Activated naive CD4-positive, alpha-beta T cell treated with anti-CD3 and anti-CD28 coated beads for 36 hours (primary cell): ENCODE results near the gene CHCT1. TPM values are rescaled to one million over a fixed set of nuclear protein-coding genes. Genes with fewer than 3 reads are reported as not detected.

Source experiments
- CTCF ChIA-PET: fragments of 350-600 bp; sonication (Branson Sonifier 250); formaldehyde crosslinking; loops from one replicate; lab custom pipeline; 2021; ENCODE audit warnings: antibody characterized with exemption; lab: Charles Lee
- DNase-seq: peaks from one replicate; pipeline ENCODE4 v3.0.0-alpha.2; 2020
- H3K27ac Mint-ChIP-seq: one replicate; pipeline ENCODE4 v1.8.0; 2021; ENCODE audit warnings: mild to moderate bottlenecking, mixed read lengths
- H3K27me3 Mint-ChIP-seq: one replicate; pipeline ENCODE4 v1.8.0; 2021; ENCODE audit warnings: low read depth, mixed read lengths
- H3K36me3 Mint-ChIP-seq: one replicate; pipeline ENCODE4 v1.8.0; 2021; ENCODE audit warnings: low read depth, mixed read lengths
- H3K4me1 Mint-ChIP-seq: one replicate; pipeline ENCODE4 v1.8.0; 2021; ENCODE audit warnings: low read depth, mixed read lengths
- H3K4me3 Mint-ChIP-seq: one replicate; pipeline ENCODE4 v1.8.0; 2021; ENCODE audit warnings: mild to moderate bottlenecking, moderate library complexity, mixed read lengths
- H3K9me3 Mint-ChIP-seq: one replicate; pipeline ENCODE4 v1.8.0; 2021; ENCODE audit warnings: mixed read lengths
- intact Hi-C: fragments of 100-400 bp; cut with micrococcal nuclease; formaldehyde crosslinking; loops from one replicate; pipeline ENCODE4 v1.15.1; 2023
- total RNA-seq, 2 experiments: library from RNA; stranded (reverse); gene quantifications; one replicate each; pipeline ENCODE4 v1.2.3, GENCODE V29; 2021

CHCT1 gene
- total RNA-seq, 2 experiments from 2014 or later: 0.25 to 0.43 TPM

DNA sequence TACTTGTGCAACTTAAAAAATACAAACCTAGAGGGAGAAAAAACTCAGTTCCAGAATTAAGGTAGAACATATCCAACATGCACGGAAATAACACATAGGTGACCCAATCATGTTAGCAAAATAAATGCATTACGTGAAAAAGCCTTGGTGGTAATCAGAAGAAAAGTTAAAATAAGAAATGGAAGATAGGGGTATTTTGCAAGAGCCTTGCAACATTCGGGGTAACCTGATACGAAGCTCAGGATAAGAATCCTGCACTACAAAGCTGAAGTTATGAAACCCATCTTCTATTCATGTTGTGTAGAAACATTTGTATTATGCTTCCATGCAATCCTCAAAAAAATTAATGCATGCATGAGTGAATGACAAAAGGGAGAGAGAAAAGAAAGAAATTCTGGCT lies 33.1 kb downstream of the CHCT1 start:
- Mint-ChIP-seq H3K4me3 (no peak overlapping the region), H3K27ac (no peak overlapping the region), H3K36me3 (peaks cover 15% of the 10 kb centered on the region), H3K4me1 (peaks cover 2% of the 10 kb centered on the region), H3K9me3 (no peaks in the 10 kb centered on the region), H3K27me3 (no peaks in the 10 kb centered on the region)
- DNase-seq: no peak
- intact Hi-C loops: no loop called here
- CTCF ChIA-PET: interaction anchor here (0.8 kb wide), 1 partner anchor 39 kb away, joined by 3 read pairs; no protein-coding TSS in a partner anchor

DNA sequence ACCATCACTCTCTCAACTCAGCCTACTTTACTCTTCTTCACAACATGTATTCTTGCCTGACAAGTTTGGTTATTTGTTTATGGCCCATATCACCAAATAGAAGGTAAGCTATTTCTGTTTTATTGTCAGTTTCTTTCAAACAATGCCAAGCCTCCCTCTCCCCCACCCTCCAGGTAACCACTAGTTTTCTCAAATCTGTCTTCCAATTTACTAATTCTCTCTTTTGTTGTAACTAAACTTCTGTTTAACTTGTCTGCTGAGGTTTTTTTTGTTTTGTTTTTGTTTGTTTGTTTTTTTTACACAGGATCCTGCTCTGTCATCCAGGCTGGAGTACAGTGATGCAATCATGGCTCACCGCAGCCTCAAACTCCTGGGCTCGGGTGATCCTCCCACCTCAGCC lies 34.9 kb downstream of the CHCT1 start:
- CTCF ChIA-PET: no interaction called here
- Mint-ChIP-seq H3K27me3 (no peaks in the 10 kb centered on the region), H3K4me1 (peaks cover 2% of the 10 kb centered on the region), H3K9me3 (no peaks in the 10 kb centered on the region), H3K27ac (no peak overlapping the region), H3K4me3 (no peak overlapping the region), H3K36me3 (peaks cover 19% of the 10 kb centered on the region)
- intact Hi-C loops: no loop called here
- no peak for DNase-seq

DNA sequence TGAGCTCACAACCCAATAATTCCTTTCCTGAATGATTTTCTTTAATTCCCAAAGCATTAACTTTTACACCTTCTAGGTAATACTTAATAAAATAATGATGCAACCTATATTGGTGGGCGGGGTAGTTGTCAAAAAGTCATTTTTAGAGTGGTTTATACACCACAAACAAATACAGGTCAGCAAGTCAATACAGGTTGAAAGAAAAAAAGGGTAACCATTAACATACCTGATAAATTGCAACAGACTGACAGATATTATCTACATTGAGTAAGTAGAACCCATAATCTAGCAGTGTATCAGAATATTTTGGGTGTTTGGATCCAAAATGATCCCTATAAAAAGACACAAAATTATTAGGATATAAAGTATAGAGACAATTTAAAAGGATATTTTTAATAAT lies 39.3 kb downstream of the CHCT1 start:
- H3K36me3 Mint-ChIP-seq: peaks cover 15% of the 10 kb centered on the region

DNA sequence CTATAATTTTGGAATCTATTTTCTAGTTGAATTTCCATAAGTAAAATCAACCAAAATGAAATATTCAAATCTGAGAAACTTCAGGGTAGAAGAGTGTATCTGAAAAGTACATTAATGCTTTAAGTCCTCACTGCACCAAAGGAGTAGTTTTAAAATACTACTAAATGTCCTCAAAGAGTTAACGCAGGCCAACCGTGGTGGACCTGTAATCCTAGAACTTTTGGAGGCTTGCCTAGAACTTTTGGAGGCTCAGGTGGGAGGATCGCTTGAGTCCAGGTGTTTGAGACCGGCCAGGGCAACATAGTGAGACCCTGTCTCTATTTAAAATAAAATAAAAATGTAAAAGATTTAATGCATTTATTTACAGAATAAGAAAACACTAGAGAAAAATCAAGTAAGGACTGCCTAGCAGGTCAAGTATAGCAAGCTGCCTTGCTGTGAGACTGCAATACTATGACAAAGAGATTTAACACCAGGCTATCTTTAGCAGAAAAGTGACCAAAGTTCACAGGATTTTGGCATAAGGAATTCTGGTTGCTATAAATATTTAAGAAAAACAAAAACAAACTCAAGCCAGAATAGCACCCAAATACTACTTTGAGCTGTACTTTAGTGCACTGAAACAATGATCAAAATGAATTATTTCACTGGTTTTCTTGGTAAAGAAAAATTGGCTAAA lies 41.0 kb downstream of the CHCT1 start:
- Mint-ChIP-seq H3K4me3 (no peak overlapping the region), H3K27ac (no peak overlapping the region), H3K36me3 (peaks cover 5% of the 10 kb centered on the region), H3K4me1 (no peaks in the 10 kb centered on the region), H3K9me3 (no peaks in the 10 kb centered on the region), H3K27me3 (no peaks in the 10 kb centered on the region)
- CTCF ChIA-PET: interaction anchor here (1.5 kb wide), 1 partner anchor 108 kb away, joined by 3 read pairs; no protein-coding TSS in a partner anchor
- intact Hi-C loops: no loop called here
- DNase-seq: no peak

More for the DNA sequence above, 39.3 kb downstream of the CHCT1 start:
- Mint-ChIP-seq H3K27ac (no peak overlapping the region), H3K27me3 (no peaks in the 10 kb centered on the region), H3K4me1 (peaks cover 2% of the 10 kb centered on the region), H3K9me3 (no peaks in the 10 kb centered on the region), H3K4me3 (no peak overlapping the region)
- intact Hi-C loops: no loop called here
- DNase-seq: no peak
- CTCF ChIA-PET: interaction anchor here (0.7 kb wide), 1 partner anchor 43 kb away, joined by 3 read pairs; no protein-coding TSS in a partner anchor

DNA sequence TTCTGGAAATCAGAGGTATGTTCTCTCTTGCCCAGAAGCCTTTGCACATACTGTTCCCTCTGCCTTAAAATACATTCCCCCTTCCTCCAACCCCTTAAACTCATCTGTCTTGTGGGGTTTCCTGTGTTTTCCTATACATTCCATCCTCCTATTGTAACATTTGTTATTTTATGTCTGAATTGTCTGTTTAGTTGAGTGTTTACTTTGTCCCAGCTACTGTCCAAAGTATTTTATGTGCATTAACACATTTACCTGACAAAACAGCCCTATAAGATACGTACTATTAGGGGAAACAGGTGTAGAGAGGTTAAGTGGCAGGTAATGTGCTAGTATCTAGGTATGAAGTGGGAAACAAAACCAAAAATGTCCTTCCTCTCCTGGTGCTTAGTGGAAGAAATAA lies 42.1 kb downstream of the CHCT1 start:
- Mint-ChIP-seq H3K27ac (no peak overlapping the region), H3K4me3 (no peak overlapping the region), H3K27me3 (no peaks in the 10 kb centered on the region), H3K4me1 (no peaks in the 10 kb centered on the region), H3K36me3 (peaks cover 4% of the 10 kb centered on the region), H3K9me3 (no peaks in the 10 kb centered on the region)
- intact Hi-C loops: no loop called here
- DNase-seq: no peak
- CTCF ChIA-PET: interaction anchor here (1.5 kb wide), 1 partner anchor 107 kb away, joined by 3 read pairs; no protein-coding TSS in a partner anchor

DNA sequence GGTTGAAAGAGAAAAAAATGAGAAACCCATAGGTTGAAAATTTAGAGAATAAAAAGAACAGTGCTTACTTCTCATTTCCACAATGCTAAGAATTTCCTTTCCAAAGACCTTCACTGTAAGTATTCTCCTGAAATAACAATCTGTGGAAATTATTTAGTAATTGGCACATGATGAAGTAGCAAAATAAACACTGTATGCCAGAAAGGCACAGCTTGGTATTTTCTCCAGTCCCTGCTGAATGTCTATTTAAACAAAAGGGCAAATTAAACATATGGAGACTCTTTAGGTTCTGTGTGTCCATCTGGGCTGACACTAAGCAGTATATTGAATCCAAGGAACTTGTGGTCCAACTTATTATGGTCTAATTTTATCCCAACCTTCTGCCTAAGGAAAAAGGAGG lies 46.1 kb downstream of the CHCT1 start:
- CTCF ChIA-PET: no interaction called here
- Mint-ChIP-seq H3K4me1 (peaks cover 8% of the 10 kb centered on the region), H3K36me3 (peaks cover 13% of the 10 kb centered on the region), H3K4me3 (no peak overlapping the region), H3K27ac (no peak overlapping the region), H3K9me3 (no peaks in the 10 kb centered on the region), H3K27me3 (no peaks in the 10 kb centered on the region)
- DNase-seq: no peak
- intact Hi-C loops: no loop called here

DNA sequence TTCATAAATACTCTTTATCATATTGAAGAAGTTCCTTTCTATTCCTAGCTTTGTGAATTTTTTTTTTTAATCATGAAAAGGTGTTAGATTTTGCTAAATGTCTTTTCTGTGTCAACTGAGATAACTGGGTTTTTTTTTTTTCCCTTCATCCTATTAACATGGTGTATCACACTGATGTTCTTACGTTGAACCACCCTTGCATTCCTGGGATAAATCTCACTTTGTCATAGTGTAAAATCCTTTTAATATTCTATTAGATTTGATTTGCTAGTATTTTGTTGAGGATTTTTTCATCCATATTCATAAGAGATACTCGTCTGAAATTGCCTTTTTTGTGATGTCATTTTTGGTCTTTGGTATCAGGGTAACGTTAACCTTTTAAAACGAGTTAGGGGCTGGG lies 49.2 kb downstream of the CHCT1 start:
- no peak overlapping the region for H3K27ac Mint-ChIP-seq
- no peaks in the 10 kb centered on the region for H3K27me3 Mint-ChIP-seq
- DNase-seq: no peak
- no peak overlapping the region for H3K4me3 Mint-ChIP-seq
- intact Hi-C loops: no loop called here
- CTCF ChIA-PET: interaction anchor here (0.6 to 0.7 kb wide), 2 partner anchors 160 to 1690 kb away, joined by 6 to 8 read pairs; no protein-coding TSS in a partner anchor
- no peaks in the 10 kb centered on the region for H3K9me3 Mint-ChIP-seq
- peaks cover 16% of the 10 kb centered on the region for H3K36me3 Mint-ChIP-seq
- H3K4me1 Mint-ChIP-seq: peaks cover 8% of the 10 kb centered on the region

DNA sequence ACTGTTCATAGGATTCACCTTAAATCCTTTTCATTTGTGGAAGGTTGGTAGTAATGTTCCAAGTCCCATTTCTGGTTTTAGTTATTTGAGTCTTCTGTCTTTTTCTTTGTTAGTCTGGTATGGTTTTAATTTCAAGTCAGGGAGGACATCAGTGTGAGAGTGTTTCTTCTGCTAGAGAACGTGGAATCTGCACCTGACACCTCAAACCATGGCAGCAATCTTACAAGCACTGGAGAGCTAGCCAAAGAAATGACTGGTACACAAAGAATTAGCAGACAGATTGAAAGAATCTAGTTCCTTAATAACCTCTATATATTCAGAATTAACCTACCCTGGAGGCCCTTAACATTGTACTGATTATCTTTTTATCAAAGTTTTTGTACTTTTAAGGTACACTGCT lies 50.2 kb downstream of the CHCT1 start:
- H3K36me3 Mint-ChIP-seq: peaks cover 16% of the 10 kb centered on the region
- H3K4me3 Mint-ChIP-seq: no peak overlapping the region
- peaks cover 8% of the 10 kb centered on the region for H3K4me1 Mint-ChIP-seq
- no peak for DNase-seq
- CTCF ChIA-PET: no interaction called here
- H3K27ac Mint-ChIP-seq: no peak overlapping the region
- intact Hi-C loops: no loop called here
- no peaks in the 10 kb centered on the region for H3K9me3 Mint-ChIP-seq
- no peaks in the 10 kb centered on the region for H3K27me3 Mint-ChIP-seq

DNA sequence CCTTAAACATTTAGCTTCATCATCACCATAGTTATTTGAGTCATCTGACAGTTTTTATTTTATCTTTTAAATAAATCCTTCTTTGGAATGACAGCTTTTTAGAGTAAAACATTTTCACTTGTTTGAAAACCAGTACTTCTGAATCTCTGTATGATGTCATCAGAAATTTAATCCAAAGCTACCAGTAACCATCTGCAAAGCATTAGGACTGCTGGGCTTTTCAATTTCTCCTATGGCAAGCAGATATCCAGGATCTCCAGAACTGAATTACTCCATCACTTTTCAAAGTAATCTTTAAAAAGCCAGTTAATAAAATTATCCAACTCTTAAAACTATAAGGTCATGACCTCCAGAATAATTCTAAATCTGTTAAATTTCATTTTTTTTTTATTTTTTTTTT lies 51.5 kb downstream of the CHCT1 start:
- H3K27ac Mint-ChIP-seq: no peak overlapping the region
- peaks cover 16% of the 10 kb centered on the region for H3K36me3 Mint-ChIP-seq
- no peak for DNase-seq
- peaks cover 8% of the 10 kb centered on the region for H3K4me1 Mint-ChIP-seq
- H3K27me3 Mint-ChIP-seq: no peaks in the 10 kb centered on the region
- intact Hi-C loops: no loop called here
- no peaks in the 10 kb centered on the region for H3K9me3 Mint-ChIP-seq
- CTCF ChIA-PET: interaction anchor here (0.8 kb wide), 1 partner anchor 34 kb away, joined by 3 read pairs; no protein-coding TSS in a partner anchor
- no peak overlapping the region for H3K4me3 Mint-ChIP-seq

Other genes starting within 250 kb of the CHCT1 start
- gene USP32, start 30.4 kb upstream of the CHCT1 start, total RNA-seq: 10 to 100 TPM; 27.6 to 28.9 TPM
- 10 to 100 TPM; 16.5 to 22.3 TPM for gene APPBP2, start 103.8 kb downstream of the CHCT1 start, total RNA-seq
- gene PPM1D, start 177.7 kb downstream of the CHCT1 start, total RNA-seq: 10 to 100 TPM; 11.8 to 13.1 TPM